H1 (cell line): Measurements from ENCODE around the gene CD300LF. TPM values are rescaled to one million over a fixed set of nuclear protein-coding genes. Genes with fewer than 3 reads are reported as not detected.

Source experiments
- JUND ChIP-seq: IDR thresholded peaks from 2 replicates; pipeline ENCODE4 v1.6.1; 2011; ENCODE audit warnings: mild to moderate bottlenecking, improper control_type of control experiment, low read length
- polyA plus RNA-seq, 7 experiments: library from polyadenylated mRNA; depleted of rRNA in 3 of 7; stranded (reverse) in 5 of 7; unstranded in 2 of 7; fragments of >200 nt in 5 of 7; fragments of 200-250 nt in 2 of 7; gene quantifications; 1 replicate in 5 of 7; 2 replicates in 1 of 7; 4 replicates in 1 of 7; pipeline versions ENCODE4 v1.2.1 to v1.2.3, GENCODE V29; 2011 to 2013; ENCODE audit warnings: missing spikeins in 2 of 7, mixed read lengths in 2 of 7
- total RNA-seq: library from RNA; stranded (reverse); fragmentation: NEBNext Ultra II Directional; extraction: Animal tissue kit (Norgen Biotek cat#: 25700); gene quantifications from 2 replicates; pipeline ENCODE4 v1.2.1, GENCODE V29; 2021

The CD300LF gene
- total and polyA plus RNA-seq, 2 of the 8 experiments (the other 6 are each of a cell fraction or from before 2014, with no cell fraction given) = not detected

- TF ChIP-seq JUND = no peak
- TF ChIP-seq, all 59 proteins: peak for 0
These were observed 32.5 kb downstream of the CD300LF start (continued) for GRCh38 chr17:74680213-74680612.
